CD4-positive, alpha-beta memory T cell (primary cell): ENCODE data around the gene TRAF3. TPM values are rescaled to one million over a fixed set of nuclear protein-coding genes. Genes with fewer than 3 reads are reported as not detected.
"Not testable (repeated sequence)": the region's sequence is repeated elsewhere in the genome, so short reads cannot be mapped to it uniquely, and the experiment has no call there.

Experiments
- CTCF ChIA-PET: fragments of 350-600 bp; sonication (Branson Sonifier 250); formaldehyde crosslinking; loops from one replicate; lab custom pipeline; 2021; ENCODE audit warnings: inconsistent platforms; ENCODE audit not compliant: partially characterized antibody; lab: Charles Lee
- POLR2A ChIA-PET: fragments of 350-600 bp; sonication (Branson Sonifier 250); formaldehyde crosslinking; loops from one replicate; lab custom pipeline; 2021; ENCODE audit not compliant: partially characterized antibody; lab: Charles Lee
- DNase-seq, 5 donors: peaks; one replicate each; pipeline versions ENCODE4 v3.0.0 to v3.0.0-alpha.2; 2020 to 2022; ENCODE audit warnings: mixed read lengths in 1 of 5
- H3K27ac ChIP-seq: one replicate; pipeline ENCODE4 v1.7.0; 2013; ENCODE audit warnings: low read depth, low read length
- H3K27me3 ChIP-seq: 2 replicates; pipeline ENCODE4 v1.7.0; 2013; ENCODE audit warnings: mild to moderate bottlenecking, low read length, moderate library complexity; ENCODE audit not compliant: insufficient read depth
- H3K36me3 ChIP-seq: 2 replicates; pipeline ENCODE4 v1.7.0; 2013; ENCODE audit warnings: mild to moderate bottlenecking, low read length, moderate library complexity; ENCODE audit not compliant: insufficient read depth
- H3K4me1 ChIP-seq: 2 replicates; pipeline ENCODE4 v1.7.0; 2013; ENCODE audit warnings: mild to moderate bottlenecking, low read length, moderate library complexity; ENCODE audit not compliant: insufficient read depth
- H3K4me3 ChIP-seq, 2 donors: one replicate each; pipeline ENCODE4 v1.7.0; 2013; ENCODE audit warnings: low read length in 2 of 2, mild to moderate bottlenecking in 1 of 2
- H3K9me3 ChIP-seq, 2 donors: one replicate each; pipeline ENCODE4 v1.7.0; 2013; ENCODE audit warnings: low read length in 2 of 2, control low read depth in 1 of 2; ENCODE audit not compliant: control insufficient read depth in 1 of 2
- H3K27ac Mint-ChIP-seq, 7 donors: one replicate each; pipeline ENCODE4 v1.8.0; 2020 to 2021; ENCODE audit warnings: mixed read lengths in 7 of 7, mild to moderate bottlenecking in 6 of 7, inconsistent platforms in 3 of 7, moderate library complexity in 3 of 7
- H3K27me3 Mint-ChIP-seq, 2 donors: one replicate each; pipeline ENCODE4 v1.8.0; 2020 to 2021; ENCODE audit warnings: mixed read lengths in 2 of 2
- H3K36me3 Mint-ChIP-seq, 2 donors: one replicate each; pipeline ENCODE4 v1.8.0; 2020 to 2021; ENCODE audit warnings: mixed read lengths in 2 of 2, inconsistent platforms in 1 of 2, mild to moderate bottlenecking in 1 of 2
- H3K4me1 Mint-ChIP-seq, 4 donors: one replicate each; pipeline ENCODE4 v1.8.0; 2020 to 2021; ENCODE audit warnings: mixed read lengths in 4 of 4, mild to moderate bottlenecking in 1 of 4
- H3K4me3 Mint-ChIP-seq, 8 donors: one replicate each; pipeline ENCODE4 v1.8.0; 2020 to 2021; ENCODE audit warnings: mixed read lengths in 8 of 8, mild to moderate bottlenecking in 7 of 8, moderate library complexity in 6 of 8, inconsistent platforms in 3 of 8
- H3K9me3 Mint-ChIP-seq, 8 donors: one replicate each; pipeline ENCODE4 v1.8.0; 2020 to 2021; ENCODE audit warnings: mixed read lengths in 8 of 8, mild to moderate bottlenecking in 5 of 8, inconsistent platforms in 3 of 8, moderate library complexity in 1 of 8
- intact Hi-C: fragments of 100-400 bp; cut with micrococcal nuclease; formaldehyde crosslinking; loops from one replicate; pipeline ENCODE4 v1.15.1; 2023
- polyA plus RNA-seq, 2 donors: library from polyadenylated mRNA; unstranded; fragments of 300-500 nt; fragmentation: Illumina TruSeq; gene quantifications; one replicate each; pipeline ENCODE4 v1.2.3, GENCODE V29; 2021
- total RNA-seq, 2 experiments: library from RNA; stranded (reverse); gene quantifications; one replicate each; pipeline ENCODE4 v1.2.3, GENCODE V29; 2021

TRAF3 gene
- total and polyA plus RNA-seq, 4 experiments from 2014 or later, result 14.9 to 44.8 (median 32.2) TPM

GRCh38 chr14:102822311-102822863 is 45.1 kb downstream of the TRAF3 start:
- no peaks in the 10 kb centered on the region for H3K27me3 Mint-ChIP-seq
- intact Hi-C loops, result no loop called here
- Histone ChIP-seq H3K9me3 (no peaks in the 10 kb centered on the region), H3K4me1 (peaks cover 88% of the 10 kb centered on the region), H3K36me3 (no peaks in the 10 kb centered on the region), H3K27ac (no peak overlapping the region), H3K27me3 (no peaks in the 10 kb centered on the region), H3K4me3 (no peak overlapping the region)
- ChIA-PET POLR2A (interaction anchor here (0.6 kb wide), 1 partner anchor 16 kb away, joined by 3 read pairs; no protein-coding TSS in a partner anchor), CTCF (interaction anchor here (1.0 to 2.2 kb wide), 2 partner anchors 15 to 48 kb away, joined by 3 to 6 read pairs; no protein-coding TSS in a partner anchor)
- H3K36me3 Mint-ChIP-seq, result peaks cover 6 to 11% of the 10 kb centered on the region in 2 donors
- peak overlapping the region; percentile 0 to 64 (median 50) for H3K4me3 Mint-ChIP-seq
- peaks cover 49 to 87% (median 68%) of the 10 kb centered on the region in 4 donors for H3K4me1 Mint-ChIP-seq
- no peak for DNase-seq
- H3K9me3 Mint-ChIP-seq, result no peaks in the 10 kb centered on the region
- peak overlapping the region in 5 of 7 donors; percentile 0 to 63 (median 42) for H3K27ac Mint-ChIP-seq

GRCh38 chr14:102822887-102823286 is 45.6 kb downstream of the TRAF3 start:
- CTCF ChIA-PET, result interaction anchor here (1.0 kb wide), 1 partner anchor 48 kb away, joined by 3 read pairs; no protein-coding TSS in a partner anchor
- H3K9me3 ChIP-seq, H3K27me3 Mint-ChIP-seq, H3K9me3 Mint-ChIP-seq, H3K4me3 ChIP-seq, H3K36me3 ChIP-seq, H3K27me3 ChIP-seq, POLR2A ChIA-PET, DNase-seq, intact Hi-C loops, H3K27ac ChIP-seq: not testable (repeated sequence)
- peak overlapping the region in 6 of 7 donors; percentile 0 to 58 (median 18) for H3K27ac Mint-ChIP-seq
- peaks cover 6 to 13% of the 10 kb centered on the region in 2 donors for H3K36me3 Mint-ChIP-seq
- H3K4me1 Mint-ChIP-seq, result peaks cover 46 to 87% (median 67%) of the 10 kb centered on the region in 4 donors
- H3K4me1 ChIP-seq, result peaks cover 88% of the 10 kb centered on the region
- peak overlapping the region in 7 of 8 donors; percentile 0 to 64 (median 9) for H3K4me3 Mint-ChIP-seq

GRCh38 chr14:102823546-102823945 is 46.3 kb downstream of the TRAF3 start:
- ChIA-PET CTCF (no interaction called here), POLR2A (no interaction called here)
- Histone ChIP-seq H3K36me3 (no peaks in the 10 kb centered on the region), H3K4me1 (peaks cover 88% of the 10 kb centered on the region), H3K4me3 (no peak overlapping the region), H3K9me3 (no peaks in the 10 kb centered on the region), H3K27ac (no peak overlapping the region), H3K27me3 (no peaks in the 10 kb centered on the region)
- no peak for DNase-seq
- Mint-ChIP-seq H3K27me3 (no peaks in the 10 kb centered on the region), H3K36me3 (peaks cover 6 to 14% of the 10 kb centered on the region in 2 donors), H3K27ac (peak overlapping the region in 3 of 7 donors; percentile 13 to 70 (median 15)), H3K4me1 (peaks cover 43 to 87% (median 67%) of the 10 kb centered on the region in 4 donors), H3K9me3 (no peaks in the 10 kb centered on the region), H3K4me3 (no peak overlapping the region)
- intact Hi-C loops, result no loop called here

- no peak for DNase-seq
- peaks cover 6 to 19% of the 10 kb centered on the region in 2 donors for H3K36me3 Mint-ChIP-seq
- no peak overlapping the region for H3K4me3 Mint-ChIP-seq
- Histone ChIP-seq H3K4me1 (peaks cover 77% of the 10 kb centered on the region), H3K9me3 (no peaks in the 10 kb centered on the region), H3K27ac (no peak overlapping the region), H3K4me3 (no peak overlapping the region), H3K36me3 (no peaks in the 10 kb centered on the region), H3K27me3 (no peaks in the 10 kb centered on the region)
- peaks cover 37 to 86% (median 66%) of the 10 kb centered on the region in 4 donors for H3K4me1 Mint-ChIP-seq
- H3K27ac Mint-ChIP-seq, result peak overlapping the region in 1 of 7 donors; percentile 17
- intact Hi-C loops, result no loop called here
- no peaks in the 10 kb centered on the region for H3K9me3 Mint-ChIP-seq
- POLR2A ChIA-PET, result no interaction called here
- no peaks in the 10 kb centered on the region for H3K27me3 Mint-ChIP-seq
- CTCF ChIA-PET, result interaction anchor here (1.1 kb wide), 1 partner anchor 50 kb away, joined by 4 read pairs; no protein-coding TSS in a partner anchor
These were observed 47.6 kb downstream of the TRAF3 start for GRCh38 chr14:102824832-102825231.

DNA sequence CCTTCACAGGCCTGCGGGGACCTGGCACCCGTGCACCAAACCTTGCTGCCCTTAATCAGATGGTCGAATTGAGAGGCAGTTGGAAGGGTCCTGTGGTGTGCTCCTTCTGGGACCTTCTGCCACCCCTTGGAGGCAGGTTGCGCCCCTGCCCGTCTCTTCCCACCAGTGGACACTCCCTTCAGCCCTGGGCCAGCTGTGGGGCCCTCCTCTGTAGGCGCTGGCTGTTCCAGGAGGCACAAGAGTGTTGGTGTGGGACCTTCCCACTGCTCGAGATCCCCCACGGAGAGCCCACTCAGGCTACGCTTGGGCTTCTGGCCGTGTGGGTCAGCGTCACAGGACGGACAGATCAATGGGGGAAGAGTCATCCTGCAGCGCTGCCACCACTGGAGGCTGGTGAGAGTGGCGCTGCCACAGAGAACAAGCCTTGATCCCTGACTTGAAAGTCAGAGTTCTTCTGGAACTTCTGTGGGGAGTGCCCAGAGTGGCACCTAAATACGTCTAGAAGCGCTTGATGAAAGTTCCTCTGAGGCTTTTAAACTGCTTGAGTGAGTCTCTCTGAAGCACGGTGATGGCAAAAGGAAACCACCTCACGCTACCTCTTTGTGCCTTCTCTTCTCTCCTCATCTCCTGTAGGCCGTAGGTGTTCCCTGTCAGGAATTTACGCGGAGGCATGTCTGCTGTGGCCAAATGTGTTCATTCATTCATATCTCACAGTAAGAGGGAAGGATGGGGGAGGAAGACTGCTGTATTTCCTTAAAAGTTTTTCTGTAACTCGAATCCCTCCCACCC is 48.3 kb downstream of the TRAF3 start:
- H3K4me3 ChIP-seq, result no peak overlapping the region
- H3K4me1 Mint-ChIP-seq, result peaks cover 36 to 85% (median 65%) of the 10 kb centered on the region in 4 donors
- H3K4me3 Mint-ChIP-seq, result peak overlapping the region in 1 of 8 donors; percentile 15
- no peaks in the 10 kb centered on the region for H3K27me3 Mint-ChIP-seq
- H3K9me3 ChIP-seq, result no peaks in the 10 kb centered on the region
- CTCF ChIA-PET, result interaction anchor here (1.1 kb wide), 1 partner anchor 51 kb away, joined by 4 read pairs; no protein-coding TSS in a partner anchor
- H3K36me3 ChIP-seq, result no peaks in the 10 kb centered on the region
- H3K9me3 Mint-ChIP-seq, result no peaks in the 10 kb centered on the region
- peaks cover 6 to 20% of the 10 kb centered on the region in 2 donors for H3K36me3 Mint-ChIP-seq
- POLR2A ChIA-PET, result no interaction called here
- H3K27ac ChIP-seq, result no peak overlapping the region
- intact Hi-C loops, result no loop called here
- H3K4me1 ChIP-seq, result peaks cover 73% of the 10 kb centered on the region
- H3K27me3 ChIP-seq, result no peaks in the 10 kb centered on the region
- H3K27ac Mint-ChIP-seq, result peak overlapping the region in 3 of 7 donors; percentile 48 to 62 (median 61)
- DNase-seq, result no peak

GRCh38 chr14:102826161-102826560 is 48.9 kb downstream of the TRAF3 start:
- H3K27me3 Mint-ChIP-seq, result no peaks in the 10 kb centered on the region
- Histone ChIP-seq H3K27ac (no peak overlapping the region), H3K36me3 (peaks cover 6% of the 10 kb centered on the region), H3K4me1 (peaks cover 66% of the 10 kb centered on the region), H3K4me3 (no peak overlapping the region), H3K27me3 (no peaks in the 10 kb centered on the region), H3K9me3 (no peaks in the 10 kb centered on the region)
- H3K36me3 Mint-ChIP-seq, result peaks cover 6 to 27% of the 10 kb centered on the region in 2 donors
- H3K27ac Mint-ChIP-seq, result peak overlapping the region in 4 of 7 donors; percentile 38 to 85 (median 72)
- intact Hi-C loops, result no loop called here
- H3K4me3 Mint-ChIP-seq, result peak overlapping the region in 1 of 8 donors; percentile 15
- POLR2A ChIA-PET, result no interaction called here
- DNase-seq, result no peak
- peaks cover 36 to 83% (median 63%) of the 10 kb centered on the region in 4 donors for H3K4me1 Mint-ChIP-seq
- CTCF ChIA-PET, result no interaction called here
- H3K9me3 Mint-ChIP-seq, result no peaks in the 10 kb centered on the region
